Fibroblast of the conjunctiva (primary cell): Measurements from ENCODE around the gene OXSM.
A peak's percentile ranks its signal among the peaks of the same experiment; 100 is the strongest.

Source experiments
- DNase-seq: peaks from one replicate; pipeline ENCODE4 v3.0.0-alpha.2; 2010; ENCODE audit warnings: low read depth

The OXSM gene

GRCh38 chr3:25789596-25790556 lies at the start of gene OXSM:
Gene OXSM (plus strand): TSS chr3:25790090. CDS start chr3:25791021, 931 bp downstream.
- peak; percentile 66 for DNase-seq

- DNase-seq = no peak
These were observed 45.4 kb upstream of the OXSM start for GRCh38 chr3:25744470-25744869.

GRCh38 chr3:25747033-25747432 lies 42.9 kb upstream of the OXSM start:
- DNase-seq = no peak

- DNase-seq = no peak
These were observed 41.7 kb upstream of the OXSM start for GRCh38 chr3:25748189-25748588.

- no peak for DNase-seq
These were observed 40.8 kb upstream of the OXSM start for GRCh38 chr3:25749031-25749581.

GRCh38 chr3:25751048-25751447 lies 38.8 kb upstream of the OXSM start:
- no peak for DNase-seq

- DNase-seq = no peak
These were observed 38.2 kb upstream of the OXSM start for GRCh38 chr3:25751725-25752124.

GRCh38 chr3:25768851-25769250 lies 21.0 kb upstream of the OXSM start:
- no peak for DNase-seq

- DNase-seq = no peak
These were observed 14.0 kb upstream of the OXSM start for GRCh38 chr3:25775936-25776335.

GRCh38 chr3:25780618-25781017 lies 9.3 kb upstream of the OXSM start:
- DNase-seq = no peak

GRCh38 chr3:25781145-25781757 lies 8.6 kb upstream of the OXSM start:
- DNase-seq = no peak

GRCh38 chr3:25781758-25782594 lies 7.9 kb upstream of the OXSM start:
- no peak for DNase-seq

- DNase-seq = no peak
These were observed 7.3 kb upstream of the OXSM start for GRCh38 chr3:25782636-25782937.

- DNase-seq = peak; percentile 57
These were observed 6.8 kb upstream of the OXSM start, which contains the start of gene NGLY1 for GRCh38 chr3:25782938-25783660. Gene NGLY1 (minus strand): TSS chr3:25783443. CDS start chr3:25783390, 53 bp downstream.

GRCh38 chr3:25783661-25784512 lies 6.0 kb upstream of the OXSM start:
- no peak for DNase-seq

GRCh38 chr3:25784971-25785370 lies 4.9 kb upstream of the OXSM start:
- DNase-seq = no peak

GRCh38 chr3:25785826-25786225 lies 4.1 kb upstream of the OXSM start:
- DNase-seq = no peak

GRCh38 chr3:25787689-25788088 lies 2.2 kb upstream of the OXSM start:
- no peak for DNase-seq

- no peak for DNase-seq
These were observed 688 bp upstream of the OXSM start for GRCh38 chr3:25789209-25789595.

- no peak for DNase-seq
These were observed 11.9 kb downstream of the OXSM start for GRCh38 chr3:25801786-25802185.

GRCh38 chr3:25803833-25804232 lies 13.9 kb downstream of the OXSM start:
- no peak for DNase-seq
